Suprapubic skin (tissue), 4 donors: ENCODE measurements around the gene MIOS. TPM values are rescaled to one million over a fixed set of nuclear protein-coding genes. Genes with fewer than 3 reads are reported as not detected.
"Not testable (repeated sequence)": the region's sequence is repeated elsewhere in the genome, so short reads cannot be mapped to it uniquely, and the experiment has no call there.

Source experiments
- DNase-seq, 2 donors: peaks; one replicate each; pipeline ENCODE4 v3.0.0-alpha.2; 2019; ENCODE audit warnings: low spot score in 2 of 2
- H3K27ac ChIP-seq: fragments of 200-600 bp; sonication (generic); one replicate; pipeline ENCODE4 v1.5.1; 2019
- H3K27me3 ChIP-seq: fragments of 200-600 bp; sonication (generic); one replicate; pipeline ENCODE4 v1.5.1; 2019
- H3K36me3 ChIP-seq: fragments of 200-600 bp; sonication (generic); one replicate; pipeline ENCODE4 v1.5.1; 2019
- H3K4me1 ChIP-seq: fragments of 200-600 bp; sonication (generic); one replicate; pipeline ENCODE4 v1.5.1; 2019
- H3K4me3 ChIP-seq: fragments of 200-600 bp; sonication (generic); one replicate; pipeline ENCODE4 v1.5.1; 2019; ENCODE audit warnings: mild to moderate bottlenecking
- H3K9me3 ChIP-seq: fragments of 200-600 bp; sonication (generic); one replicate; pipeline ENCODE4 v1.5.1; 2019
- EP300 ChIP-seq: sonication (generic); formaldehyde crosslinking; IDR thresholded peaks from one replicate; pipeline ENCODE4 v1.6.1; 2017; ENCODE audit warnings: antibody characterized with exemption
- POLR2A ChIP-seq, 2 donors: fragments of 450-650 bp; IDR thresholded peaks; one replicate each; pipeline ENCODE4 v1.6.1; 2017; ENCODE audit warnings: antibody characterized with exemption in 2 of 2, mild to moderate bottlenecking in 2 of 2, moderate library complexity in 2 of 2
- POLR2AphosphoS5 ChIP-seq, 3 donors: sonication (generic); formaldehyde crosslinking; IDR thresholded peaks; one replicate each; pipeline ENCODE4 v1.6.1; 2017; ENCODE audit warnings: antibody characterized with exemption in 3 of 3
- WGBS: methylation state at CpG from one replicate; pipeline ENCODE4 v1.1.5; 2018; 5-methylcytosine and 5-hydroxymethylcytosine counted together
- total RNA-seq, 4 donors: library from RNA; depleted of rRNA; stranded (reverse); fragments of >200 nt; gene quantifications; one replicate each; pipeline ENCODE4 v1.1.0, GENCODE V29; 2016
- TF ChIP-seq, protein P1 (sequence below), 2 donors: fragments of 200-600 bp in 1 of 2; fragments of 450-650 bp in 1 of 2; sonication (generic) in 1 of 2; IDR thresholded peaks; one replicate each; pipeline ENCODE4 v1.5.1; 2016 to 2019; ENCODE audit warnings: antibody characterized with exemption in 2 of 2, mild to moderate bottlenecking in 1 of 2, moderate library complexity in 1 of 2

MIOS gene
- total RNA-seq, 4 donors from 2014 or later: 45.1 to 65.8 (median 55.7) TPM

DNA sequence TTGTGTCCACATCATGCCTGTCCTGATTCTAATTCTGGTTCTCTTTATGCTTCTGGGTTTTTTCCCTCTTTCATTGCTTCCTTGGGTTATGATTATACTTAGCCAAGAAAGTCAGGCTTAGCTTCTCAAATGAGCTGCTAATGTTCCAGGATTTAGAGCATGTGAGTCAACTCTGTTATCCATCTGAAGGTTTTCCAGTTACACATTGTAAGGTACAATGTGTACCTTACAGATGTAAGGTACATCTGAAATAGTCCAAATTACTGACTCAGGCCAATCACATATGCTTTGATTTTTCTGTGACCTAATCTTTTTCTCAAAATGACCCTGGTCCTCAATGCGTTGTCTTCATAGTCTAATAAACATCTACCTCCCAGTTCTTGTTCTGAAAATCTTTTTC lies 13.3 kb upstream of the MIOS start:
- TF ChIP-seq POLR2A (IDR thresholded peaks at IDR 0.05): no peak
- peak in 1 of 3 donors; percentile 25 for TF ChIP-seq POLR2AphosphoS5 (IDR thresholded peaks at IDR 0.05)
- no peaks in the 10 kb centered on the region for H3K9me3 ChIP-seq
- H3K4me3 ChIP-seq: no peak overlapping the region
- no peak for DNase-seq
- H3K27me3 ChIP-seq: no peaks in the 10 kb centered on the region
- peaks cover 10% of the 10 kb centered on the region for H3K4me1 ChIP-seq
- no peaks in the 10 kb centered on the region for H3K36me3 ChIP-seq
- 78% methylated on average over 1 of the region's 1 CpG for WGBS
- H3K27ac ChIP-seq: peak overlapping the region; percentile 74

DNA sequence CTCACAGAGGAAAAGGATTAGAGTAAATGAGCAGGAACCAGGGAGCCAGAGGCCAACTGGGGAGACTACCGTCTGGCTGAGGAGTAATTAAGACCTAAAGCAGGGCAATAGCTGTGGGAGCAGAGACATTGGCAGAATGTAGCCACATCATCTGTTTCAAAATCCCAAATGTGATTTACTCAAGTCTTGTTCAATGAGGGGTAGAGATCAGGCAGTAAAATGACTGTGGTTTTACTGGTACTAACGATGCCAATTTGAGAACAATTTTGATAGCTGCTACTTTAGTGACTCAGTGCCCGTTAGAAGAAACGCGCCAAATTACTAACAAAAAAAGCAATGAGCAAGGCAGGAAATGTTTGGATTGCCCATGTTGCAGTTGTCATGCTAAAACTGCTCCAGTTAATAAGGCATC lies 12.7 kb upstream of the MIOS start:
- H3K27me3 ChIP-seq: no peaks in the 10 kb centered on the region
- no peaks in the 10 kb centered on the region for H3K9me3 ChIP-seq
- H3K4me1 ChIP-seq: peaks cover 10% of the 10 kb centered on the region
- DNase-seq: no peak
- TF ChIP-seq, protein P1, sequence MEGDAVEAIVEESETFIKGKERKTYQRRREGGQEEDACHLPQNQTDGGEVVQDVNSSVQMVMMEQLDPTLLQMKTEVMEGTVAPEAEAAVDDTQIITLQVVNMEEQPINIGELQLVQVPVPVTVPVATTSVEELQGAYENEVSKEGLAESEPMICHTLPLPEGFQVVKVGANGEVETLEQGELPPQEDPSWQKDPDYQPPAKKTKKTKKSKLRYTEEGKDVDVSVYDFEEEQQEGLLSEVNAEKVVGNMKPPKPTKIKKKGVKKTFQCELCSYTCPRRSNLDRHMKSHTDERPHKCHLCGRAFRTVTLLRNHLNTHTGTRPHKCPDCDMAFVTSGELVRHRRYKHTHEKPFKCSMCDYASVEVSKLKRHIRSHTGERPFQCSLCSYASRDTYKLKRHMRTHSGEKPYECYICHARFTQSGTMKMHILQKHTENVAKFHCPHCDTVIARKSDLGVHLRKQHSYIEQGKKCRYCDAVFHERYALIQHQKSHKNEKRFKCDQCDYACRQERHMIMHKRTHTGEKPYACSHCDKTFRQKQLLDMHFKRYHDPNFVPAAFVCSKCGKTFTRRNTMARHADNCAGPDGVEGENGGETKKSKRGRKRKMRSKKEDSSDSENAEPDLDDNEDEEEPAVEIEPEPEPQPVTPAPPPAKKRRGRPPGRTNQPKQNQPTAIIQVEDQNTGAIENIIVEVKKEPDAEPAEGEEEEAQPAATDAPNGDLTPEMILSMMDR (IDR thresholded peaks at IDR 0.05): no peak
- TF ChIP-seq POLR2AphosphoS5 (IDR thresholded peaks at IDR 0.05) (no peak), EP300 (no peak), POLR2A (IDR thresholded peaks at IDR 0.05) (no peak)
- peak overlapping the region; percentile 74 for H3K27ac ChIP-seq
- no peaks in the 10 kb centered on the region for H3K36me3 ChIP-seq
- 50% methylated on average over 5 of the region's 5 CpGs for WGBS
- H3K4me3 ChIP-seq: no peak overlapping the region

DNA sequence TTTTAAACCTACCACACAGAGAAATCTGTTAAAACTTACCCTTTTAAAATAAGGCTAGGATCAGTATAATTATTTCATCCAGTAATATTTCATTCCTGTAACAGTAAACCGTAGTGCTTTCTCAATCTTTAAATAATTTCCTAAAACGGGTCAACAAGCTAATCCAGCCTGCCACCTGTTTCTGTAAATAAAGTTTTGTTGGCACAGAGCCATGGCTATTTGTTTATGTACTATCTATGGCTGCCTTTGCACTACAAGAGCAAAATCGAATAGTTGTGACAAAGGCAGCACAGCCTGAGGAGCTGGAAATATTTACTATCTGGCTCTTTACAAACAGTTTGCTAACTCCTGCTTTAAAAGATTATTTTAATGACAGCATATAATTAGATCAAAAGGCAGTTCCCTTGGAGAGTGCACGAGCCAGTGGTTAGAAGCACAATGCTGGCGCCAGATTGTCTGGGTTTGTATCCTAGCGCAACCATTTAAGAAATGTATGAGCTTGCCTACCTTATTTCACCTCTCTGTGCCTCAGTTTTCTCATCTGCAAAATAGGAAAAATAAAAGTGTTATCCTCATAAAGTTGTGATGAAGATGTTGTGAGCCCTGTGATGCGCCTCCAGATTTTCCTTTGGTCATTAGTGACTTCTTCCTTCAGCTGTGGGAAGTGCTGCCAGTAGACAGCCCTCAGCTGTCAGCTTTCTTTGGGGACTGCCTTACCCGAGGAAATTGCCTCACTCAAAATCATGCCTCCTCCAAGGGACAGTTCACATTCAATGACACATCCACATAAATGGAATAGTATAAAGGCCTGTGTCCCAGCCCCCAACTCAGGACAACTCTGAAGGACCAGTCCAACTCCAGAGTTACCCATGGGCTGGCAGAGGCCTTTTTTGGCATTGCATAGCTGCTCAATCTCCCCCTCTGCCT lies 11.8 kb upstream of the MIOS start:
- peaks cover 10% of the 10 kb centered on the region for H3K4me1 ChIP-seq
- H3K27ac ChIP-seq: no peak overlapping the region
- 45% methylated on average over 8 of the region's 8 CpGs for WGBS
- H3K9me3 ChIP-seq: no peaks in the 10 kb centered on the region
- TF ChIP-seq, protein P1 (IDR thresholded peaks at IDR 0.05): no peak
- TF ChIP-seq POLR2A (IDR thresholded peaks at IDR 0.05) (no peak), EP300 (no peak), POLR2AphosphoS5 (IDR thresholded peaks at IDR 0.05) (no peak)
- H3K36me3 ChIP-seq: no peaks in the 10 kb centered on the region
- no peak overlapping the region for H3K4me3 ChIP-seq
- no peak for DNase-seq
- H3K27me3 ChIP-seq: no peaks in the 10 kb centered on the region

DNA sequence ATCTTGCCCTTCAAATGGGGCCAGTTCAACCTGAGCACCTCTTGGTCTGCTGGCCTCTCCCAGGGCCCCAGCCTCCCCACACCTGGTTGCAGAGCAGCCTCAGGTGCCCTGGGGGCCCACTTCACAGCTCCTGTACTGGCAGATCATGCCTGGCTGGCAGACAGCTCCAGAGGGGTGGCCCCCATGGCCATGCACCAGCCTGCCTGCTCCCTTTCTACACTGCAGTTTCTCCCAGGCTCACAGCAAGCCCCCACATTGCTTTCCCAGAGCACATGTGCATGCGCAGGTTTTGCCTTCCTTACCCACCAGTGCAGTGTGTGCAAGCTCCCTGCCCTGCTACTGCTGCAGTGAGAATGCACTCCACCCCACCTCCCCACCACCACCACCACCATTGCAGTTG lies 9.8 kb upstream of the MIOS start:
- no peak for DNase-seq
- H3K27ac ChIP-seq: no peak overlapping the region
- H3K36me3 ChIP-seq: no peaks in the 10 kb centered on the region
- 100% methylated on average over 1 of the region's 1 CpG for WGBS
- peaks cover 10% of the 10 kb centered on the region for H3K4me1 ChIP-seq
- H3K27me3 ChIP-seq: no peaks in the 10 kb centered on the region
- TF ChIP-seq, protein P1 (IDR thresholded peaks at IDR 0.05): no peak
- TF ChIP-seq EP300: no peak
- TF ChIP-seq POLR2A (IDR thresholded peaks at IDR 0.05): no peak
- no peaks in the 10 kb centered on the region for H3K9me3 ChIP-seq
- H3K4me3 ChIP-seq: no peak overlapping the region

DNA sequence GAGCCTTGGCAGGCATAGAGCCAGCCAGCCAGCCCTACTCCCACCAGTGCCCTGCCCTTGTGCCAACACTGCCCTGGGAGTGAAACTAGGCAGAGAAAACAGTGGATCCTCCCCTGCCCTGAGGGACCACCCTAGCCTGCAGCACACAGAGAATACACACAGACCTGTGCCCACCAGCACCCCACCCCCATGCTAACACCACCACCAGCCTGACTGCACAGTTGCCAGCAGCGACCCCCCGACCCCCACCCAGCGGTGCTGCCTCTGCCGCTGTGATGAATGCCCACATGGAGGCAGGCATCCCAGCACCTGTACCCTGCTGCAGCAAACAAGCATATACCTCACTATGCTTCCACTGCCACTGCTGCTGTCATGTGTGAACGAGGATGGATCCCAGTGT lies 9.4 kb upstream of the MIOS start:
- H3K4me1 ChIP-seq: peaks cover 10% of the 10 kb centered on the region
- TF ChIP-seq EP300 (no peak), POLR2A (IDR thresholded peaks at IDR 0.05) (no peak), POLR2AphosphoS5 (IDR thresholded peaks at IDR 0.05) (no peak)
- TF ChIP-seq, protein P1 (IDR thresholded peaks at IDR 0.05): no peak
- 97% methylated on average over 4 of the region's 5 CpGs for WGBS
- H3K4me3 ChIP-seq: no peak overlapping the region
- H3K36me3 ChIP-seq: no peaks in the 10 kb centered on the region
- no peaks in the 10 kb centered on the region for H3K27me3 ChIP-seq
- DNase-seq: no peak
- no peak overlapping the region for H3K27ac ChIP-seq
- no peaks in the 10 kb centered on the region for H3K9me3 ChIP-seq

DNA sequence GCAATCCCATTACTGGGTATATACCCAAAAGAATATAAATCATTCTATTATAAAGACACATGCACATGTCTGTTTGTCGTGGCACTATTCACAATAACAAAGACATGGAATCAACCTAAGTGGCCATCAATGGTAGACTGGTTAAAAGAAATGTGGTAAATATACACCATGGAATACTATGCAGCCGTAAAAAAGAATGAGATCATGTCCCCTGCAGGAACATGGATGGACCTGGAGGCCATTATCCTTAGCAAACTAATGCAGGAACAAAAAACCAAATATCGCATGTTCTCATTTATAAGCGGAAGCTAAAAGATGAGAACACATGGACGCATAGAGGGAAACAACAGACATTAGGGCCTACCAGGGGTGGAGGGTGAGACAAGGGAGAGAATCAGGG lies 5.1 kb upstream of the MIOS start:
- 95% methylated on average over 5 of the region's 5 CpGs for WGBS
- not testable (repeated sequence) for DNase-seq, H3K9me3 ChIP-seq, H3K36me3 ChIP-seq, H3K27me3 ChIP-seq, H3K27ac ChIP-seq, H3K4me3 ChIP-seq
- peaks cover 39% of the 10 kb centered on the region for H3K4me1 ChIP-seq
